ENCODE measurements around the gene IL19. TPM values are rescaled to one million over a fixed set of nuclear protein-coding genes. Genes with fewer than 3 reads are reported as not detected.

Gene IL19
- total and polyA plus RNA-seq, 12 donors = not detected

DNA sequence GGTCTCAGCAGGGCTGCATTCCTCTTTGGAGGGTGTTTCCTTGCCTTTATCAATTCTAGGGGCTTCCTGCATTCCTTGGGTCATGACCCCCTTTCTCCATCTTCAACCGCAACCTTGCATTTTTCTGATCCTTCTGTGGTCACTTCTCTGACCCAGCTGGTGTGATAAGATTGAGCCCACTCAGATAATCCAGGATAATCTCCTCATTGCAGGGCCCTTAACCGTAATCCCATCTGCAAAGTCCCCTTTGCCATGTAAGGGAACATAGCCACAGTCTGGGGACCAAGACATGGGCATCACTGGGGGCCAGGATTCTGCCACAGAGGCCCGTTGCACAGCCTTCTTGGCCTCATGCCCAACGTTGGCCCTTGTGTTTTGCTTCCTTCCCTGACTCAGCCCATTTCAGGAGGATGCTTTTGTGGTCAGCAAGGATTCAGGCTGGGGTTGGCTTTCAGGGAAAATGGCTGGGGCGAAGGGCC is 35.0 kb upstream of the IL19 start:
- intact Hi-C loops (cut with DNase I) = loop anchor here in 1 of 2 donors (10.0 kb wide), 2 partner anchors 69 to 169 kb away; no protein-coding TSS in a partner anchor
- Histone ChIP-seq H3K27ac (peak overlapping the region in 1 of 5 donors; percentile 1), H3K4me1 (replicated peaks in 1 of 2) (peaks cover 7 to 14% of the 10 kb centered on the region in 2 donors), H3K4me3 (no peak overlapping the region), H3K27me3 (no peaks in the 10 kb centered on the region), H3K9me3 (replicated peaks in 1 of 3) (no peaks in the 10 kb centered on the region), H3K36me3 (replicated peaks in 1 of 2) (peaks cover 0 to 45% of the 10 kb centered on the region in 2 donors)
- TF ChIP-seq CTCF (IDR thresholded peaks at IDR 0.05) = no peak
- TF ChIP-seq POLR2A (IDR thresholded peaks at IDR 0.05) = no peak
- WGBS, 4 donors = 61 to 70% (median 62%) methylated on average over 5 of the region's 5 CpGs
- DNase-seq = peak in 3 of 7 donors; percentile 53 to 63 (median 60)

DNA sequence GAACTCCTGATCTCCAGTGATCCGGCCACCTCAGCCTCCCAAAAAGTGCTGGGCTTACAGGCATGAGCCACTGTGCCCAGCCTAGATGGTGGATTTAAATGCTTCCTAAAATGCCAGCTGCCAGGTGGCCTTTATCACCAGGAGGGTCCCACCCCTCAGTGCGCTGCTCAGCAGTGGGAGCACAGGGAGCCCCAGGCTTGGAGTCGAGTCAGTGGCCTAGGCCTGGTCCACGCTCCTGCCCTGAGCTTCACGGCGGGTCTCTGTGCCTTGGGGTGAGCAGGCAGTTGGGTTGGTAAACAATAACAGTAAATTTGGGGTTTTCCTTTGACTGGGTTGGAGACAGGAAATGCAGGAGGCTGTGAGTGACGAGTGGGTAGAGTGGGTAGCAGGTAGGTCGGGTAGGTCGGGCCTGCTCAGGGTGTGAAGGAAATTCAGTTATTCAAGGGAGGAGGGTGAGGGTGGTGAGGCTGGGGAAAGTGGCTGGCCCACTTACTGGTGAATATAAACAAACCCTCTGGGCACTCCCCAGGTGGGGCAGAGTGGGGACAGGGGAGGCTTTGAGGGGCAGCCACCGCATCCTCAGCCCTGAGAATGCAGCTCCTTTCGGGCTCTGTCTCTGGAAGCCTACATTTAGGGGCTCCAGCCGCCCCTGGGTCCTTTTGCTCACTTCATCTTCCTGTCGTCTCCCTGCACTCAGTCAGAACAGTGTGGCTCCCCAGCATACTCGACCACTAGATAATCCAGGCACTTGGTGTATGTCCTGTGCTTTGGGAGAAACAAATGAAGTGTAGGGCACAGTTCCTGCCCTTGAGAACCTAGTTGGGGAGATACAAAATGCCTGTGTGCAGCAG is 33.5 kb upstream of the IL19 start:
- peaks cover 7 to 14% of the 10 kb centered on the region in 2 donors for H3K4me1 ChIP-seq (replicated peaks in 1 of 2)
- 81 to 92% (median 89%) methylated on average over 12 to 14 of the region's 14 CpGs for WGBS, 4 donors
- TF ChIP-seq CTCF (IDR thresholded peaks at IDR 0.05) (no peak), POLR2A (IDR thresholded peaks at IDR 0.05) (no peak)
- no peaks in the 10 kb centered on the region for H3K9me3 ChIP-seq (replicated peaks in 1 of 3)
- peak overlapping the region in 2 of 5 donors; percentile 10 to 21 for H3K27ac ChIP-seq
- no peaks in the 10 kb centered on the region for H3K27me3 ChIP-seq
- peak in 1 of 7 donors; percentile 53 for DNase-seq
- H3K36me3 ChIP-seq (replicated peaks in 1 of 2) = peaks cover 0 to 30% of the 10 kb centered on the region in 2 donors
- no peak overlapping the region for H3K4me3 ChIP-seq
- intact Hi-C loops (cut with DNase I) = loop anchor here in 1 of 2 donors (10.0 kb wide), 2 partner anchors 68 to 168 kb away; no protein-coding TSS in a partner anchor

GRCh38 chr1:206737729-206738201 is 32.8 kb upstream of the IL19 start:
- no peak for TF ChIP-seq POLR2A (IDR thresholded peaks at IDR 0.05)
- Histone ChIP-seq H3K36me3 (replicated peaks in 1 of 2) (peaks cover 0 to 24% of the 10 kb centered on the region in 2 donors), H3K4me3 (no peak overlapping the region), H3K4me1 (replicated peaks in 1 of 2) (peaks cover 6 to 11% of the 10 kb centered on the region in 2 donors), H3K27ac (peak overlapping the region in 1 of 5 donors; percentile 10), H3K9me3 (replicated peaks in 1 of 3) (no peaks in the 10 kb centered on the region), H3K27me3 (no peaks in the 10 kb centered on the region)
- 25 to 49% (median 44%) methylated on average over 3 of the region's 3 CpGs for WGBS, 4 donors
- intact Hi-C loops (cut with DNase I) = loop anchor here in 1 of 2 donors (10.0 kb wide), 2 partner anchors 67 to 167 kb away; no protein-coding TSS in a partner anchor
- DNase-seq = peak in 3 of 7 donors; percentile 54 to 63 (median 57)

- no peaks in the 10 kb centered on the region for H3K9me3 ChIP-seq (replicated peaks in 1 of 3)
- H3K4me1 ChIP-seq (replicated peaks in 1 of 2) = peaks cover 0 to 11% of the 10 kb centered on the region in 2 donors
- intact Hi-C loops (cut with DNase I) = loop anchor here in 1 of 2 donors (10.0 kb wide), 2 partner anchors 66 to 166 kb away; no protein-coding TSS in a partner anchor
- DNase-seq = no peak
- H3K27me3 ChIP-seq = no peaks in the 10 kb centered on the region
- no peak overlapping the region for H3K4me3 ChIP-seq
- TF ChIP-seq POLR2A (IDR thresholded peaks at IDR 0.05) (no peak), CTCF (IDR thresholded peaks at IDR 0.05) (peak in 1 of 6 experiments; percentile 14)
- WGBS, 4 donors = 63 to 79% (median 73%) methylated on average over 3 of the region's 3 CpGs
- peaks cover 0 to 15% of the 10 kb centered on the region in 2 donors for H3K36me3 ChIP-seq (replicated peaks in 1 of 2)
- no peak overlapping the region for H3K27ac ChIP-seq
These were observed 31.9 kb upstream of the IL19 start for GRCh38 chr1:206738370-206739366.
